GM12873 (cell line): Measurements from ENCODE around the gene LRRN1.

Experiments
- TF ChIP-seq, protein P1 (sequence below): IDR thresholded peaks from 2 replicates; pipeline ENCODE4 v1.5.1; 2012; ENCODE audit warnings: low read depth, mild to moderate bottlenecking, moderate library complexity, low read length, control low read depth; ENCODE audit not compliant: insufficient read depth; ENCODE audit errors: missing control alignments

The LRRN1 gene

DNA sequence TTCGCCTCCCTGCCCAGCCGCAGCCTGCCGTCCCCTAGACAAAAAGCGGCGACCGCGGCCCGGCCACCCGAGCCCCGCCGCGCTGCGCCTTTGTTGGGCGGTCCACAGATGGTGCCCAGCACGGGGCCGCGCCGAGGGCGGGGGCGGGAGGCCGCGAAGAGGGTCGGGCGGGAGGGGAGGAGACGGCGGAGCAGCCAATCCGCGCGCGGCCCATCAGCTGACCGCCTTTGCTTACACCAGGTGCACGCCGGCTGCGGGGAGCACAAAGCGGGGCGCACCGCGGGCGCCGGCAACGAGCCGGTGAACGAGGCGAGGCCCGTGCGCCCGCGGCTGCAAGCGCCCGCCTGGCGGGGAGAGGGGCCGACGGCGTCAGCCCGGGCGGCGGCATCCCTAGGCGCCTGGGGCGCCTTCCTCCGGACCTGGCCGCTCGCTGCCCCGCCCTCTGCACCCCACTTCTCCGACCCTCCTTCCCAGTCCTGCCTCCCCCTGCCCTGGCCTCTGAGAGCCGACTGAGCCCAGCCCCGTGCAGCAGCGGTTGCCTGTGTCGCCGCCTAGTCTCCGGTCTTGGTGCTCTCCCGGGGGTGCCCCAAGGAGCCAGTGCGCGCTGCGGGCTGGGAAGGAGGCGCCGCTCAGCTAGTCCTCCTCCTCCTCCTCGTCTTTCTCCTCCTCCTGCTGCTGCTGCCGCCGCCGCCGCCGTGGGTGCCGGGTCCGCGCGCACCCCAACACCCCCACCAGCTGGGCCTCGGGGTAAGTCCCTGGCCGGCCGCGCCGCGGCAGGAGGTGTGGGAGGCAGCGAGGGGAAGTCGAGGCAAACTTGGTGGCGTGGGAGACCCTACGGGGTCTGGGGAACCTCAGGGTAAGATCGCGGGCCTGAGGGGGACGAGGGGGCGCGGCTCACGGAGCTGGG lies at the start of gene LRRN1:
Gene LRRN1, plus strand, starts transcription at position 259 of the 907 bp plus-strand sequence. CDS start 45,211 bp downstream, outside the sequence.
- TF ChIP-seq, protein P1, sequence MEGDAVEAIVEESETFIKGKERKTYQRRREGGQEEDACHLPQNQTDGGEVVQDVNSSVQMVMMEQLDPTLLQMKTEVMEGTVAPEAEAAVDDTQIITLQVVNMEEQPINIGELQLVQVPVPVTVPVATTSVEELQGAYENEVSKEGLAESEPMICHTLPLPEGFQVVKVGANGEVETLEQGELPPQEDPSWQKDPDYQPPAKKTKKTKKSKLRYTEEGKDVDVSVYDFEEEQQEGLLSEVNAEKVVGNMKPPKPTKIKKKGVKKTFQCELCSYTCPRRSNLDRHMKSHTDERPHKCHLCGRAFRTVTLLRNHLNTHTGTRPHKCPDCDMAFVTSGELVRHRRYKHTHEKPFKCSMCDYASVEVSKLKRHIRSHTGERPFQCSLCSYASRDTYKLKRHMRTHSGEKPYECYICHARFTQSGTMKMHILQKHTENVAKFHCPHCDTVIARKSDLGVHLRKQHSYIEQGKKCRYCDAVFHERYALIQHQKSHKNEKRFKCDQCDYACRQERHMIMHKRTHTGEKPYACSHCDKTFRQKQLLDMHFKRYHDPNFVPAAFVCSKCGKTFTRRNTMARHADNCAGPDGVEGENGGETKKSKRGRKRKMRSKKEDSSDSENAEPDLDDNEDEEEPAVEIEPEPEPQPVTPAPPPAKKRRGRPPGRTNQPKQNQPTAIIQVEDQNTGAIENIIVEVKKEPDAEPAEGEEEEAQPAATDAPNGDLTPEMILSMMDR, result no peak

- TF ChIP-seq, protein P1, result no peak
Measured at GRCh38 chr3:3753416-3753815, 45.8 kb upstream of the LRRN1 start.

DNA sequence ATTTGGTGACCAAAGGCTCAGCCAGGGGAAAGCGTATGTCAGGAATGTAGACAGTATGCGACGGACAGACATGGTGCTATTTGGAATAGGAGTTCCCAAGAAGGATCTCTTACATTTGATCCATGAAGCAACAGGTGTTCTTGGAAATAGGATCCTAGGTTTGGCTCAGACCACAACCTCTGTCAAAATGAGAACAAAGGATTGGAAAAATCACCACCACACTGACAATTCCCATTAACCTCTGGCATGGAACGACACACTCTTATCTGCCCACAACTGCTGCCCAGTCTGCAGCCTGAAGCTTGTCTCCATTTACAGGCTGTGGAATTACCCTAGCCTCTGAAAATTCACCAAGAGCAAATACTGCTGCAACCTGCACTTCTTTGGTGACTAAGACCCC lies 33.6 kb upstream of the LRRN1 start:
- TF ChIP-seq, protein P1, result no peak

DNA sequence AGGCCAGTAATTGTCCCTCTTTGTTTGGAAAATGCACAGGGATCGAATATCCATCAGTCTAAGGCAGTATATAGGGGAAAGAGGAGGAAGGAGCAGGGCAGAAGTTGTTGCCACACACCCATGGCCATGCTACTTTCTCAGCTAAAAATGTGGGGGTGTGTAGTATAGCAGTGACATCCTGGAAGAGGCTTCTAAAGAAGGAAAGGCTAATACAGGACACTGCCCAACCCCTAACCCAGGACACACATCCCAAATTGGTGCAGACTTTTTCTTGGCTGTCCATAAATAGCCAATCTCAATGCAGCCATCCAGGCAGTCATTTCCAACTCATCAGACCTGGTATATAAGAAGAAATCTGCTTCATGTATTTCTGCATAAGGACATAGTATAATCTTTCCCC lies 33.1 kb upstream of the LRRN1 start:
- TF ChIP-seq, protein P1, result no peak

- TF ChIP-seq, protein P1, result no peak
Measured at GRCh38 chr3:3771094-3771493, 28.1 kb upstream of the LRRN1 start.

- TF ChIP-seq, protein P1, result no peak
Measured at GRCh38 chr3:3771567-3771966, 27.7 kb upstream of the LRRN1 start.

DNA sequence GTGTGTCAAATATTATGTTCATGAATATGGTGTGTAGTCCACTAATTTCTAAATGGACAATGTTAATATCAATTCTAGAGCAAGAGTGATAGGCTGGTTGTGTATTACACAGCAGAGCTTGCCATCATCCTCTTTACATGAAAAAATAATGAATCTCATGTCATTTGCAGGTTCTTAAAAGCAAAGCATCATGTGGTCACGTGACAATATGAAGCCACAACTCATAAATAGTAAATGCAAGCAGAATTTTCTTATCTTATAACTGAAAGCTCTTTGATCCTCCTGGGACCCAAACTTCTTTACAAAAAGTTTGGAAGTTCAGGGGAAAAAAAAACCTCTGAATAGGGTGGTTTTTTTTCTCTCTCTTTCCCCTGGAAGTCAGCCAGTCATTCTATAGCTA lies 26.9 kb upstream of the LRRN1 start:
- TF ChIP-seq, protein P1, result no peak
